ENCODE measurements around the gene SDR39U1.

- TF ChIP-seq POLR2AphosphoS5 (IDR thresholded peaks at IDR 0.05; ENCODE audit: borderline replicate concordance, low read depth, low read length) (no peak), EZH2 (IDR thresholded peaks at IDR 0.05) (no peak), FOXP2 (optimal IDR thresholded peaks at IDR 0.05; ENCODE audit: control extremely low read depth, extremely low read length, insufficient read depth) (no peak)
Observed at GRCh38 chr14:24409192-24409591, 33.4 kb downstream of the SDR39U1 start.
